Subcutaneous adipose tissue (tissue), 4 donors: ENCODE data around the gene ESPL1. TPM values are rescaled to one million over a fixed set of nuclear protein-coding genes. Genes with fewer than 3 reads are reported as not detected.

Experiments
- total RNA-seq, 4 donors: library from RNA; depleted of rRNA; stranded (reverse); fragments of >200 nt; gene quantifications; one replicate each; pipeline ENCODE4 v1.1.0, GENCODE V29; 2016
- TF ChIP-seq, protein P1 (sequence below): fragments of 450-650 bp; IDR thresholded peaks from one replicate; pipeline ENCODE4 v1.5.1; 2016; ENCODE audit warnings: low read depth, mild to moderate bottlenecking, control low read depth, antibody characterized with exemption, moderate library complexity

Gene ESPL1
- total RNA-seq, 4 donors from 2014 or later, result 0.38 to 2.4 (median 2.0) TPM; not detected in 1

GRCh38 chr12:53222170-53222721 lies 45.9 kb upstream of the ESPL1 start:
- TF ChIP-seq, protein P1, sequence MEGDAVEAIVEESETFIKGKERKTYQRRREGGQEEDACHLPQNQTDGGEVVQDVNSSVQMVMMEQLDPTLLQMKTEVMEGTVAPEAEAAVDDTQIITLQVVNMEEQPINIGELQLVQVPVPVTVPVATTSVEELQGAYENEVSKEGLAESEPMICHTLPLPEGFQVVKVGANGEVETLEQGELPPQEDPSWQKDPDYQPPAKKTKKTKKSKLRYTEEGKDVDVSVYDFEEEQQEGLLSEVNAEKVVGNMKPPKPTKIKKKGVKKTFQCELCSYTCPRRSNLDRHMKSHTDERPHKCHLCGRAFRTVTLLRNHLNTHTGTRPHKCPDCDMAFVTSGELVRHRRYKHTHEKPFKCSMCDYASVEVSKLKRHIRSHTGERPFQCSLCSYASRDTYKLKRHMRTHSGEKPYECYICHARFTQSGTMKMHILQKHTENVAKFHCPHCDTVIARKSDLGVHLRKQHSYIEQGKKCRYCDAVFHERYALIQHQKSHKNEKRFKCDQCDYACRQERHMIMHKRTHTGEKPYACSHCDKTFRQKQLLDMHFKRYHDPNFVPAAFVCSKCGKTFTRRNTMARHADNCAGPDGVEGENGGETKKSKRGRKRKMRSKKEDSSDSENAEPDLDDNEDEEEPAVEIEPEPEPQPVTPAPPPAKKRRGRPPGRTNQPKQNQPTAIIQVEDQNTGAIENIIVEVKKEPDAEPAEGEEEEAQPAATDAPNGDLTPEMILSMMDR, result no peak

- TF ChIP-seq, protein P1, result no peak
These were observed 45.3 kb upstream of the ESPL1 start for GRCh38 chr12:53222806-53223261.

- TF ChIP-seq, protein P1, result no peak
These were observed 44.6 kb upstream of the ESPL1 start for GRCh38 chr12:53223389-53224060.

DNA sequence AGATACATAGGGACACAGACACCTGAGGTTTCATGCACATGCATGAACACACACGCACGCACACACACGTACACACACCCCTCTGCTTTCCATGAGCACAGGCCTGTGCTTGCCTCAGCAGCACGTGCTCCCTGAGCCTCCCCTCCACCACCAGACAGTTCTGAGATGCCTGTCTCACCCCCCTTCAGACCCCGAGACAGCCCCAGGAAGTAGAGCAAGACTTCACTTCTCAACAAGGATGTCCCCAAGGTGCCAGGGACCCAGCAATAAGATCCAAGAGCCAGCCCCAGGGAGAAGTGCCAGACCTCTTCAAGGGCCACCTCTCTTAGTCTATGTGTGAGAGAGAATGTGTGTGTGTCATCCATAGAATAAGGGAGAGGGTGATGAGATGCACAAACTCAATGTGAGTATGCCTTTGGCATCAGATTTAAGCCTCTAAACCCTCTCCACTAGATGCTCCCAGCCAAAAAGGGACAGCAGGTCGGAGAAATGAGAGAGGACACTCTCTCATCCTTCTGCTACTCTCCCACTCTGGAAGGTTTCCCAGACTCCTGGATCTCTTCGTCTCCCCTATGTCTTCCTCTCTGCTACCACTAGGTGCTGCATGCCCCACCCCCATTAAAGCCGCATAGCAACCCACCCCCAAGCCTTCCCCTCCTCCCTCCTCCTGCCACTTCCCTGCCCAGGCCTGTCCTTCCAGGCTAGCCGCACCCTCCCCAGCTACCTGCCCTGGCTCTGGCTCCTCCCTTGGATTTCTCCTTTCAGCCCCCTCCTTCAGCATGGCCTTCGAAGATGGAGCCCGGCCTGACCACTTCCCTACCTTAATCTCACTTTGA lies 43.8 kb upstream of the ESPL1 start:
- TF ChIP-seq, protein P1, result no peak

GRCh38 chr12:53224897-53225634 lies 43.0 kb upstream of the ESPL1 start:
- TF ChIP-seq, protein P1, result no peak

GRCh38 chr12:53225635-53226424 lies 42.3 kb upstream of the ESPL1 start:
- TF ChIP-seq, protein P1, result no peak
